HG03378 (cell line): ENCODE data around the gene HOATZ.

ENCODE experiments used
- ATAC-seq: cut with Tn5 transposase; IDR thresholded peaks from one replicate; pipeline ENCODE4 v1.9.1; 2021; ENCODE audit warnings: mild to moderate bottlenecking, moderate library complexity; ENCODE audit not compliant: unreplicated experiment

Gene HOATZ

GRCh38 chr11:111514216-111515031 is at the start of gene HOATZ:
Gene HOATZ (plus strand): TSS chr11:111514778. CDS start chr11:111514785, 7 bp downstream.
- no peak for ATAC-seq

GRCh38 chr11:111465400-111465799 is 49.2 kb upstream of the HOATZ start:
- no peak for ATAC-seq

GRCh38 chr11:111466615-111467014 is 48.0 kb upstream of the HOATZ start:
- ATAC-seq, result no peak

- ATAC-seq, result no peak
These were observed 45.4 kb upstream of the HOATZ start for GRCh38 chr11:111469200-111469599.

GRCh38 chr11:111472228-111472627 is 42.4 kb upstream of the HOATZ start:
- no peak for ATAC-seq

- ATAC-seq, result no peak
These were observed 40.1 kb upstream of the HOATZ start for GRCh38 chr11:111474432-111474831.

- ATAC-seq, result no peak
These were observed 38.2 kb upstream of the HOATZ start for GRCh38 chr11:111476366-111476765.

GRCh38 chr11:111476956-111477355 is 37.6 kb upstream of the HOATZ start:
- ATAC-seq, result no peak

- no peak for ATAC-seq
These were observed 36.7 kb upstream of the HOATZ start for GRCh38 chr11:111477898-111478297.

GRCh38 chr11:111479666-111480065 is 34.9 kb upstream of the HOATZ start:
- ATAC-seq, result no peak

- no peak for ATAC-seq
These were observed 31.1 kb upstream of the HOATZ start for GRCh38 chr11:111483431-111483830.

- ATAC-seq, result no peak
These were observed 24.1 kb upstream of the HOATZ start for GRCh38 chr11:111490496-111490895.

- no peak for ATAC-seq
These were observed 20.5 kb upstream of the HOATZ start for GRCh38 chr11:111494040-111494439.

GRCh38 chr11:111499483-111499882 is 15.1 kb upstream of the HOATZ start:
- ATAC-seq, result no peak

GRCh38 chr11:111500481-111500880 is 14.1 kb upstream of the HOATZ start:
- ATAC-seq, result no peak

- no peak for ATAC-seq
These were observed 12.0 kb upstream of the HOATZ start for GRCh38 chr11:111502611-111503010.

GRCh38 chr11:111510311-111510710 is 4.3 kb upstream of the HOATZ start:
- no peak for ATAC-seq

GRCh38 chr11:111512296-111513239 is 2.0 kb upstream of the HOATZ start, which contains the start of gene BTG4:
Gene BTG4 (minus strand): TSS chr11:111512386. CDS start chr11:111498776, 13,610 bp downstream.
- no peak for ATAC-seq

GRCh38 chr11:111513240-111513605 is 1.4 kb upstream of the HOATZ start:
- ATAC-seq, result no peak

GRCh38 chr11:111515591-111515990 is 1.0 kb downstream of the HOATZ start:
- ATAC-seq, result no peak

- no peak for ATAC-seq
These were observed 4.1 kb downstream of the HOATZ start for GRCh38 chr11:111518668-111519067.

GRCh38 chr11:111520560-111520959 is 6.0 kb downstream of the HOATZ start:
- ATAC-seq, result no peak
